HCT116 (cell line): ENCODE results near the gene SFRP2. TPM values are rescaled to one million over a fixed set of nuclear protein-coding genes. Genes with fewer than 3 reads are reported as not detected.

Experiments
- ATAC-seq: fragments of 200-7000 bp; cut with Tn5 transposase; 2 replicates; pipeline ENCODE4 v1.9.1; 2020; ENCODE audit warnings: mild to moderate bottlenecking, moderate library complexity
- BruUV-seq: library from RNA; stranded (reverse); fragments of 400-500 nt; replicated peaks from 2 replicates; lab custom pipeline; 2021; lab: Mats Ljungman, UMichigan
- CTCF ChIA-PET: fragments of 300-600 bp; sonication (Branson Sonifier 250); formaldehyde crosslinking; loops from one replicate; lab custom pipeline; 2021; ENCODE audit warnings: antibody characterized with exemption; lab: Charles Lee
- POLR2A ChIA-PET: fragments of 300-600, 350-600 bp; sonication (Branson Sonifier 250); formaldehyde crosslinking; loops from one replicate; lab custom pipeline; 2021; ENCODE audit warnings: antibody characterized with exemption; lab: Charles Lee
- RAD21 ChIA-PET, 2 experiments: fragments of 300-600 bp; sonication (Branson Sonifier 250); formaldehyde crosslinking; loops; one replicate each; lab custom pipeline; 2023; ENCODE audit warnings: low total read pairs in 2 of 2; ENCODE audit not compliant: uncharacterized antibody in 2 of 2, unreplicated experiment in 2 of 2, low non-redundant PET in 1 of 2; lab: Charles Lee
- DNase-seq: peaks from one replicate; pipeline ENCODE4 v3.0.0-alpha.2; 2010; ENCODE audit warnings: low read depth, low spot score
- H2AFZ ChIP-seq: fragments of 200-600 bp; shearing (Covaris generic), sonication (generic); 2 replicates; pipeline ENCODE4 v1.6.1; 2017; ENCODE audit warnings: low read depth, mixed run types, mixed read lengths, antibody characterized with exemption, low read length; ENCODE audit not compliant: poor library complexity, severe bottlenecking
- H3K27ac ChIP-seq: 2 replicates; pipeline ENCODE4 v1.5.1; 2012; ENCODE audit warnings: low read depth, low read length
- H3K27me3 ChIP-seq: fragments of 200-600 bp; sonication (generic); 2 replicates; pipeline ENCODE4 v1.6.1; 2016; ENCODE audit warnings: mixed run types, low read length, mixed read lengths; ENCODE audit not compliant: insufficient read depth
- H3K36me3 ChIP-seq, 2 experiments: fragments of 200-500 bp in 1 of 2; fragments of 200-600 bp in 1 of 2; sonication (Bioruptor generic) in 1 of 2; sonication (generic) in 1 of 2; 2 replicates each; pipeline versions ENCODE4 v1.5.1 to v1.6.1; 2014 to 2016; ENCODE audit warnings: low read length in 2 of 2, inconsistent platforms in 1 of 2, mixed read lengths in 1 of 2, mixed run types in 1 of 2; ENCODE audit not compliant: insufficient read depth in 2 of 2, control insufficient read depth in 1 of 2
- H3K4me1 ChIP-seq, 2 experiments: fragments of 200-600 bp in 1 of 2; sonication (generic) in 1 of 2; 2 replicates each; pipeline versions ENCODE4 v1.5.1 to v1.6.1; 2012 to 2017; ENCODE audit warnings: low read length in 2 of 2, inconsistent platforms in 1 of 2, mild to moderate bottlenecking in 1 of 2, mixed read lengths in 1 of 2, mixed run types in 1 of 2, moderate library complexity in 1 of 2; ENCODE audit not compliant: insufficient read depth in 2 of 2, control insufficient read depth in 1 of 2
- H3K4me2 ChIP-seq: fragments of 200-600 bp; sonication (generic); 2 replicates; pipeline ENCODE4 v1.6.1; 2017; ENCODE audit warnings: mixed run types, low read length, mixed read lengths
- H3K4me3 ChIP-seq, 2 experiments: fragments of 200-600 bp in 1 of 2; sonication (generic) in 1 of 2; replicated peaks in 1 of 2; 2 replicates each; pipeline ENCODE4 v1.5.1; 2011 to 2016; ENCODE audit warnings: low read length in 2 of 2, control low read depth in 1 of 2, low read depth in 1 of 2, mild to moderate bottlenecking in 1 of 2, mixed read lengths in 1 of 2, mixed run types in 1 of 2
- H3K79me2 ChIP-seq: fragments of 200-600 bp; sonication (generic); 2 replicates; pipeline ENCODE4 v1.6.1; 2017; ENCODE audit warnings: mild to moderate bottlenecking, mixed run types, low read length, moderate library complexity, mixed read lengths; ENCODE audit not compliant: insufficient read depth
- H3K9ac ChIP-seq: fragments of 200-600 bp; sonication (generic); 2 replicates; pipeline ENCODE4 v1.6.1; 2016; ENCODE audit warnings: low read length, mixed read lengths
- H3K9me2 ChIP-seq: fragments of 200-600 bp; sonication (generic), shearing (Covaris generic); 2 replicates; pipeline ENCODE4 v1.6.1; 2017; ENCODE audit warnings: mixed run types, mild to moderate bottlenecking, moderate library complexity; ENCODE audit not compliant: insufficient read depth
- H3K9me3 ChIP-seq, 2 experiments: fragments of 200-500 bp in 1 of 2; fragments of 200-600 bp in 1 of 2; sonication (Bioruptor generic) in 1 of 2; sonication (generic) in 1 of 2; 2 replicates each; pipeline ENCODE4 v1.6.1; 2014 to 2017; ENCODE audit warnings: low read length in 2 of 2, mixed read lengths in 2 of 2, inconsistent platforms in 1 of 2, low read depth in 1 of 2, mild to moderate bottlenecking in 1 of 2, mixed run types in 1 of 2, moderate library complexity in 1 of 2; ENCODE audit not compliant: control insufficient read depth in 1 of 2, insufficient read depth in 1 of 2
- H4K20me1 ChIP-seq: fragments of 200-600 bp; sonication (generic), shearing (Covaris generic); 2 replicates; pipeline ENCODE4 v1.6.1; 2017; ENCODE audit warnings: mixed run types, mild to moderate bottlenecking, moderate library complexity; ENCODE audit not compliant: insufficient read depth
- ATF3 ChIP-seq: IDR thresholded peaks from 2 replicates; pipeline ENCODE4 v1.6.1; 2012
- CEBPB ChIP-seq: IDR thresholded peaks from 2 replicates; pipeline ENCODE4 v1.6.1; 2012; ENCODE audit warnings: low read depth
- CTCF ChIP-seq, 3 experiments: fragments of 200-600 bp in 1 of 3; sonication (generic) in 1 of 3; IDR thresholded peaks in 2 of 3; conservative IDR thresholded peaks in 1 of 3; 2 replicates each; pipeline ENCODE4 v1.5.1; 2012 to 2017; ENCODE audit warnings: low read depth in 2 of 3, low read length in 2 of 3, antibody characterized with exemption in 1 of 3, borderline replicate concordance in 1 of 3, control low read depth in 1 of 3, mild to moderate bottlenecking in 1 of 3, mixed read lengths in 1 of 3, mixed run types in 1 of 3, moderate library complexity in 1 of 3; ENCODE audit not compliant: insufficient read depth in 1 of 3
- EZH2 ChIP-seq: fragments of 200-600 bp; sonication (generic); IDR thresholded peaks from 2 replicates; pipeline ENCODE4 v1.6.1; 2017; ENCODE audit warnings: antibody characterized with exemption, mixed run types
- EZH2phosphoT487 ChIP-seq: fragments of 200-600 bp; IDR thresholded peaks from 2 replicates; pipeline ENCODE4 v1.6.1; 2018; ENCODE audit warnings: antibody characterized with exemption, borderline replicate concordance
- FOSL1 ChIP-seq: IDR thresholded peaks from 2 replicates; pipeline ENCODE4 v1.6.1; 2012; ENCODE audit warnings: low read depth
- MAX ChIP-seq: IDR thresholded peaks from 2 replicates; pipeline ENCODE4 v1.6.1; 2012
- POLR2AphosphoS5 ChIP-seq: IDR thresholded peaks from 2 replicates; pipeline ENCODE4 v1.6.1; 2011; ENCODE audit warnings: mild to moderate bottlenecking, low read depth, low read length, moderate library complexity
- REST ChIP-seq: IDR thresholded peaks from 2 replicates; pipeline ENCODE4 v1.6.1; 2012; ENCODE audit warnings: low read depth
- SP1 ChIP-seq: IDR thresholded peaks from 2 replicates; pipeline ENCODE4 v1.6.1; 2012; ENCODE audit warnings: low read depth
- SRF ChIP-seq: IDR thresholded peaks from 2 replicates; pipeline ENCODE4 v1.6.1; 2012; ENCODE audit warnings: low read depth
- TCF7L2 ChIP-seq: IDR thresholded peaks from 2 replicates; pipeline ENCODE4 v1.7.0; 2011; ENCODE audit warnings: borderline replicate concordance, inconsistent platforms; ENCODE audit not compliant: insufficient read depth, insufficient read length; ENCODE audit errors: extremely low read depth
- ZFX ChIP-seq: fragments of 450-650 bp; IDR thresholded peaks from 2 replicates; pipeline ENCODE4 v1.6.1; 2017
- intact Hi-C: fragments of 100-400 bp; cut with micrococcal nuclease; formaldehyde crosslinking; loops from 2 replicates; pipeline ENCODE4 v1.10.0; 2022
- total RNA-seq: library from RNA; stranded (reverse); gene quantifications from one replicate; pipeline ENCODE4 v1.2.1, GENCODE V29; 2021; ENCODE audit not compliant: unreplicated experiment

Gene SFRP2
- total RNA-seq, 1 experiment from 2014 or later: 0.22 TPM

- no peak for DNase-seq
- TF ChIP-seq EZH2 (no peak), CEBPB (no peak), SRF (no peak), REST (no peak), MAX (no peak), SP1 (no peak), CTCF (IDR thresholded peaks at IDR 0.05 in 2 of 3, conservative IDR thresholded peaks at IDR 0.05 in 1 of 3; ENCODE audit: borderline replicate concordance in 1 of 3, insufficient read depth in 1 of 3, low read depth in 2 of 3, low read length in 2 of 3) (no peak), TCF7L2 (no peak), FOSL1 (no peak), EZH2phosphoT487 (no peak), ZFX (no peak), ATF3 (no peak), POLR2AphosphoS5 (no peak)
- H3K36me3 ChIP-seq: no peaks in the 10 kb centered on the region
- H3K4me2 ChIP-seq: no peak overlapping the region
- H3K27me3 ChIP-seq: no peaks in the 10 kb centered on the region
- no peak overlapping the region for H3K4me3 ChIP-seq
- H3K9ac ChIP-seq: no peak overlapping the region
- POLR2A ChIA-PET: no interaction called here
- no peak overlapping the region for H2AFZ ChIP-seq
- intact Hi-C loops: loop anchor here (10.0 kb wide), 1 partner anchor 410 kb away; the partner anchor contains the start of gene MND1
- no peaks in the 10 kb centered on the region for H3K9me2 ChIP-seq
- no TSS peak for BruUV-seq
- CTCF ChIA-PET: no interaction called here
- H3K9me3 ChIP-seq: no peaks in the 10 kb centered on the region
- H3K79me2 ChIP-seq: no peaks in the 10 kb centered on the region
- RAD21 ChIA-PET: no interaction called here
- H3K4me1 ChIP-seq: peaks cover 0 to 3% of the 10 kb centered on the region in 2 experiments; a peak in 1 of 4 replicates
- H3K27ac ChIP-seq: no peak overlapping the region
- no peaks in the 10 kb centered on the region for H4K20me1 ChIP-seq
- no peak for ATAC-seq
Observed at GRCh38 chr4:153755186-153755585, 33.7 kb downstream of the SFRP2 start.
